CD4-positive, CD25-positive, alpha-beta regulatory T cell (primary cell): ENCODE results near the gene ETV6. TPM values are rescaled to one million over a fixed set of nuclear protein-coding genes. Genes with fewer than 3 reads are reported as not detected.
A peak's percentile ranks its signal among the peaks of the same experiment; 100 is the strongest.

ENCODE experiments used
- ATAC-seq, 2 donors: fragments of 150-1000 bp; cut with Tn5 transposase; one replicate each; pipeline ENCODE4 v1.10.0; 2021; ENCODE audit warnings: low read depth in 2 of 2, moderate number of reproducible peaks in 2 of 2, moderate library complexity in 1 of 2
- DNase-seq, 3 donors: peaks; one replicate each; pipeline versions ENCODE4 v3.0.0 to v3.0.0-alpha.2; 2012 to 2022; ENCODE audit warnings: mixed read lengths in 1 of 3
- H3K27ac ChIP-seq: one replicate; pipeline ENCODE4 v1.7.0; 2013; ENCODE audit warnings: mild to moderate bottlenecking, low read length; ENCODE audit not compliant: insufficient read depth, poor library complexity, severe bottlenecking
- H3K27me3 ChIP-seq: one replicate; pipeline ENCODE4 v1.7.0; 2013; ENCODE audit warnings: low read length; ENCODE audit not compliant: control insufficient read depth, insufficient read depth
- H3K36me3 ChIP-seq: one replicate; pipeline ENCODE4 v1.7.0; 2013; ENCODE audit warnings: mild to moderate bottlenecking, low read length, moderate library complexity; ENCODE audit not compliant: control insufficient read depth, insufficient read depth
- H3K4me1 ChIP-seq: 2 replicates; pipeline ENCODE4 v1.7.0; 2013; ENCODE audit warnings: mild to moderate bottlenecking, low read length; ENCODE audit not compliant: insufficient read depth, control insufficient read depth, poor library complexity, severe bottlenecking
- H3K4me3 ChIP-seq: one replicate; pipeline ENCODE4 v1.7.0; 2013; ENCODE audit warnings: low read depth, mild to moderate bottlenecking, low read length, moderate library complexity
- H3K9me3 ChIP-seq, 2 experiments: 1 replicate in 1 of 2; 2 replicates in 1 of 2; pipeline ENCODE4 v1.7.0; 2013; ENCODE audit warnings: low read length in 2 of 2, mild to moderate bottlenecking in 1 of 2, moderate library complexity in 1 of 2; ENCODE audit not compliant: control insufficient read depth in 2 of 2
- H3K27ac Mint-ChIP-seq, 3 donors: one replicate each; pipeline ENCODE4 v1.8.0; 2020 to 2022; ENCODE audit warnings: mild to moderate bottlenecking in 3 of 3, mixed read lengths in 3 of 3, moderate library complexity in 2 of 3
- H3K27me3 Mint-ChIP-seq: one replicate; pipeline ENCODE4 v1.8.0; 2022; ENCODE audit warnings: mild to moderate bottlenecking, mixed read lengths
- H3K36me3 Mint-ChIP-seq: one replicate; pipeline ENCODE4 v1.8.0; 2020; ENCODE audit warnings: mixed read lengths
- H3K4me1 Mint-ChIP-seq, 4 donors: one replicate each; pipeline ENCODE4 v1.8.0; 2020 to 2022; ENCODE audit warnings: mixed read lengths in 4 of 4, mild to moderate bottlenecking in 1 of 4
- H3K4me3 Mint-ChIP-seq, 4 donors: one replicate each; pipeline ENCODE4 v1.8.0; 2020 to 2022; ENCODE audit warnings: mild to moderate bottlenecking in 4 of 4, mixed read lengths in 4 of 4, moderate library complexity in 3 of 4
- H3K9me3 Mint-ChIP-seq, 7 donors: one replicate each; pipeline ENCODE4 v1.8.0; 2020 to 2022; ENCODE audit warnings: mixed read lengths in 7 of 7, mild to moderate bottlenecking in 3 of 7, moderate library complexity in 2 of 7
- polyA plus RNA-seq, 4 donors: library from polyadenylated mRNA; unstranded; fragments of 300-500 nt; fragmentation: Illumina TruSeq; gene quantifications; one replicate each; pipeline ENCODE4 v1.2.3, GENCODE V29; 2021
- total RNA-seq: library from RNA; stranded (reverse); gene quantifications from one replicate; pipeline ENCODE4 v1.2.3, GENCODE V29; 2022

ETV6 gene
- total and polyA plus RNA-seq, 5 donors from 2014 or later, result 2.5 to 62.5 (median 4.1) TPM

GRCh38 chr12:11688379-11688778 is 38.9 kb downstream of the ETV6 start:
- Mint-ChIP-seq H3K27ac (no peak overlapping the region), H3K9me3 (peaks cover 0 to 2% (median 0%) of the 10 kb centered on the region in 7 donors), H3K27me3 (no peaks in the 10 kb centered on the region), H3K36me3 (no peaks in the 10 kb centered on the region), H3K4me3 (no peak overlapping the region), H3K4me1 (peaks cover 10 to 30% (median 17%) of the 10 kb centered on the region in 4 donors)
- H3K27me3 ChIP-seq, result no peaks in the 10 kb centered on the region
- no peaks in the 10 kb centered on the region for H3K36me3 ChIP-seq
- H3K27ac ChIP-seq, result no peak overlapping the region
- H3K4me3 ChIP-seq, result no peak overlapping the region
- no peaks in the 10 kb centered on the region for H3K4me1 ChIP-seq
- no peaks in the 10 kb centered on the region for H3K9me3 ChIP-seq
- ATAC-seq (no peak), DNase-seq (no peak)

- Histone ChIP-seq H3K9me3 (no peaks in the 10 kb centered on the region), H3K27me3 (no peaks in the 10 kb centered on the region), H3K4me1 (no peaks in the 10 kb centered on the region), H3K4me3 (no peak overlapping the region), H3K36me3 (no peaks in the 10 kb centered on the region), H3K27ac (no peak overlapping the region)
- H3K36me3 Mint-ChIP-seq, result no peaks in the 10 kb centered on the region
- H3K4me1 Mint-ChIP-seq, result peaks cover 10 to 28% (median 16%) of the 10 kb centered on the region in 4 donors
- no peak overlapping the region for H3K4me3 Mint-ChIP-seq
- ATAC-seq (no peak), DNase-seq (no peak)
- no peaks in the 10 kb centered on the region for H3K27me3 Mint-ChIP-seq
- H3K9me3 Mint-ChIP-seq, result peaks cover 0 to 2% (median 0%) of the 10 kb centered on the region in 7 donors
- peak overlapping the region in 1 of 3 donors; percentile 49 for H3K27ac Mint-ChIP-seq
Measured at GRCh38 chr12:11688831-11689230, 39.4 kb downstream of the ETV6 start.

- Mint-ChIP-seq H3K4me1 (peaks cover 6 to 28% (median 14%) of the 10 kb centered on the region in 4 donors), H3K27me3 (no peaks in the 10 kb centered on the region), H3K27ac (no peak overlapping the region), H3K9me3 (peaks cover 0 to 2% (median 0%) of the 10 kb centered on the region in 7 donors), H3K4me3 (no peak overlapping the region), H3K36me3 (no peaks in the 10 kb centered on the region)
- Histone ChIP-seq H3K36me3 (no peaks in the 10 kb centered on the region), H3K4me1 (no peaks in the 10 kb centered on the region), H3K27me3 (no peaks in the 10 kb centered on the region), H3K27ac (no peak overlapping the region), H3K9me3 (no peaks in the 10 kb centered on the region), H3K4me3 (no peak overlapping the region)
- DNase-seq, result no peak
- no peak for ATAC-seq
Measured at GRCh38 chr12:11689591-11690186, 40.2 kb downstream of the ETV6 start.

GRCh38 chr12:11693067-11693466 is 43.6 kb downstream of the ETV6 start:
- Histone ChIP-seq H3K27me3 (no peaks in the 10 kb centered on the region), H3K4me1 (no peaks in the 10 kb centered on the region), H3K4me3 (no peak overlapping the region), H3K36me3 (no peaks in the 10 kb centered on the region), H3K9me3 (no peaks in the 10 kb centered on the region), H3K27ac (no peak overlapping the region)
- H3K27me3 Mint-ChIP-seq, result no peaks in the 10 kb centered on the region
- no peak overlapping the region for H3K4me3 Mint-ChIP-seq
- ATAC-seq (no peak), DNase-seq (no peak)
- H3K27ac Mint-ChIP-seq, result peak overlapping the region in 1 of 3 donors; percentile 28
- H3K4me1 Mint-ChIP-seq, result peaks cover 7 to 17% (median 8%) of the 10 kb centered on the region in 4 donors
- no peaks in the 10 kb centered on the region for H3K36me3 Mint-ChIP-seq
- peaks cover 0 to 2% (median 0%) of the 10 kb centered on the region in 7 donors for H3K9me3 Mint-ChIP-seq

GRCh38 chr12:11693601-11694000 is 44.1 kb downstream of the ETV6 start:
- no peak overlapping the region for H3K4me3 Mint-ChIP-seq
- no peak overlapping the region for H3K27ac ChIP-seq
- H3K27me3 Mint-ChIP-seq, result no peaks in the 10 kb centered on the region
- ATAC-seq, result no peak
- no peaks in the 10 kb centered on the region for H3K36me3 Mint-ChIP-seq
- no peaks in the 10 kb centered on the region for H3K36me3 ChIP-seq
- DNase-seq, result no peak
- H3K9me3 ChIP-seq, result no peaks in the 10 kb centered on the region
- no peak overlapping the region for H3K4me3 ChIP-seq
- H3K27ac Mint-ChIP-seq, result no peak overlapping the region
- no peaks in the 10 kb centered on the region for H3K4me1 ChIP-seq
- H3K4me1 Mint-ChIP-seq, result peaks cover 6 to 14% (median 9%) of the 10 kb centered on the region in 4 donors
- peaks cover 0 to 2% (median 0%) of the 10 kb centered on the region in 7 donors for H3K9me3 Mint-ChIP-seq
- H3K27me3 ChIP-seq, result no peaks in the 10 kb centered on the region

- H3K9me3 Mint-ChIP-seq, result no peaks in the 10 kb centered on the region
- H3K9me3 ChIP-seq, result no peaks in the 10 kb centered on the region
- no peak overlapping the region for H3K4me3 Mint-ChIP-seq
- peaks cover 6 to 15% (median 14%) of the 10 kb centered on the region in 4 donors for H3K4me1 Mint-ChIP-seq
- H3K4me1 ChIP-seq, result no peaks in the 10 kb centered on the region
- H3K36me3 ChIP-seq, result no peaks in the 10 kb centered on the region
- no peak overlapping the region for H3K27ac ChIP-seq
- DNase-seq (no peak), ATAC-seq (no peak)
- H3K36me3 Mint-ChIP-seq, result no peaks in the 10 kb centered on the region
- no peaks in the 10 kb centered on the region for H3K27me3 Mint-ChIP-seq
- H3K4me3 ChIP-seq, result no peak overlapping the region
- no peak overlapping the region for H3K27ac Mint-ChIP-seq
- H3K27me3 ChIP-seq, result no peaks in the 10 kb centered on the region
Measured at GRCh38 chr12:11694528-11694927, 45.1 kb downstream of the ETV6 start.

GRCh38 chr12:11695321-11695720 is 45.8 kb downstream of the ETV6 start:
- Histone ChIP-seq H3K9me3 (no peaks in the 10 kb centered on the region), H3K4me1 (no peaks in the 10 kb centered on the region), H3K4me3 (no peak overlapping the region), H3K27me3 (no peaks in the 10 kb centered on the region), H3K27ac (no peak overlapping the region), H3K36me3 (no peaks in the 10 kb centered on the region)
- ATAC-seq, result no peak
- no peak overlapping the region for H3K4me3 Mint-ChIP-seq
- H3K36me3 Mint-ChIP-seq, result no peaks in the 10 kb centered on the region
- DNase-seq, result no peak
- H3K9me3 Mint-ChIP-seq, result no peaks in the 10 kb centered on the region
- peak overlapping the region in 1 of 3 donors; percentile 23 for H3K27ac Mint-ChIP-seq
- H3K27me3 Mint-ChIP-seq, result no peaks in the 10 kb centered on the region
- peaks cover 6 to 16% (median 11%) of the 10 kb centered on the region in 4 donors for H3K4me1 Mint-ChIP-seq

GRCh38 chr12:11696084-11696483 is 46.6 kb downstream of the ETV6 start:
- H3K36me3 ChIP-seq, result no peaks in the 10 kb centered on the region
- peaks cover 5 to 18% (median 12%) of the 10 kb centered on the region in 4 donors for H3K4me1 Mint-ChIP-seq
- H3K4me3 ChIP-seq, result no peak overlapping the region
- ATAC-seq (no peak), DNase-seq (no peak)
- peaks cover 3% of the 10 kb centered on the region for H3K36me3 Mint-ChIP-seq
- no peak overlapping the region for H3K27ac ChIP-seq
- no peaks in the 10 kb centered on the region for H3K27me3 ChIP-seq
- no peaks in the 10 kb centered on the region for H3K4me1 ChIP-seq
- no peak overlapping the region for H3K27ac Mint-ChIP-seq
- H3K9me3 Mint-ChIP-seq, result no peaks in the 10 kb centered on the region
- no peak overlapping the region for H3K4me3 Mint-ChIP-seq
- no peaks in the 10 kb centered on the region for H3K27me3 Mint-ChIP-seq
- H3K9me3 ChIP-seq, result no peaks in the 10 kb centered on the region
